OCI-LY3 (cell line): ENCODE measurements around the gene PATJ.
"Not testable (repeated sequence)": the region's sequence is repeated elsewhere in the genome, so short reads cannot be mapped to it uniquely, and the experiment has no call there.

Source experiments
- H2AFZ ChIP-seq: fragments of 200-600, 300-600 bp; shearing (Covaris generic); 2 replicates; pipeline ENCODE4 v1.6.0; 2014; ENCODE audit warnings: antibody characterized with exemption, low read depth, low read length
- H3K27ac ChIP-seq: fragments of 200-600, 300-600 bp; sonication (generic); 2 replicates; pipeline ENCODE4 v1.5.1; 2014; ENCODE audit warnings: mild to moderate bottlenecking, low read length, moderate library complexity, mixed read lengths
- H3K27me3 ChIP-seq: fragments of 200-600, 300-600 bp; sonication (generic); 2 replicates; pipeline ENCODE4 v1.6.1; 2014; ENCODE audit warnings: low read depth, low read length, mixed read lengths
- H3K36me3 ChIP-seq: fragments of 200-600, 300-600 bp; sonication (generic); replicated peaks from 2 replicates; pipeline ENCODE3; 2014; ENCODE audit warnings: low read depth, low read length, mixed read lengths
- H3K4me1 ChIP-seq: fragments of 300-600, 200-600 bp; sonication (generic); 2 replicates; pipeline ENCODE4 v1.6.1; 2014; ENCODE audit warnings: low read length, mixed read lengths
- H3K4me2 ChIP-seq: fragments of 200-600, 300-600 bp; sonication (generic); 2 replicates; pipeline ENCODE4 v1.6.1; 2014; ENCODE audit warnings: low read length, mixed read lengths
- H3K4me3 ChIP-seq: fragments of 300-600, 200-600 bp; sonication (generic); 2 replicates; pipeline ENCODE4 v1.5.1; 2014; ENCODE audit warnings: antibody characterized with exemption, mild to moderate bottlenecking, low read length, moderate library complexity
- H3K79me2 ChIP-seq: fragments of 300-600, 200-600 bp; shearing (Covaris generic); 2 replicates; pipeline ENCODE4 v1.6.1; 2014; ENCODE audit warnings: mild to moderate bottlenecking, low read length, mixed read lengths
- H3K9ac ChIP-seq: fragments of 300-600, 200-600 bp; shearing (Covaris generic); 2 replicates; pipeline ENCODE4 v1.6.0; 2014; ENCODE audit warnings: mild to moderate bottlenecking, low read length, moderate library complexity
- H3K9me3 ChIP-seq: fragments of 200-600, 300-600 bp; shearing (Covaris generic); 2 replicates; pipeline ENCODE4 v1.6.1; 2014; ENCODE audit warnings: low read length, mixed read lengths; ENCODE audit not compliant: insufficient read depth
- H4K20me1 ChIP-seq: fragments of 200-600, 300-600 bp; sonication (generic); 2 replicates; pipeline ENCODE4 v1.6.1; 2016; ENCODE audit warnings: low read length, mixed read lengths; ENCODE audit not compliant: insufficient read depth
- CTCF ChIP-seq: fragments of 200-600, 300-600 bp; sonication (generic); IDR thresholded peaks from 2 replicates; pipeline ENCODE4 v1.5.1; 2014; ENCODE audit warnings: antibody characterized with exemption, low read length, low read depth
- EZH2phosphoT487 ChIP-seq: fragments of 200-600 bp; shearing (Covaris generic); IDR thresholded peaks from 2 replicates; pipeline ENCODE4 v1.6.1; 2018; ENCODE audit warnings: antibody characterized with exemption, mixed run types, low read depth

The PATJ gene

GRCh38 chr1:61887931-61888564, 145.8 kb downstream of the PATJ start:
- Histone ChIP-seq H3K9me3 (no peaks in the 10 kb centered on the region), H3K27me3 (no peaks in the 10 kb centered on the region), H3K27ac (no peak overlapping the region), H3K4me1 (no peaks in the 10 kb centered on the region), H3K36me3 (no peaks in the 10 kb centered on the region), H4K20me1 (no peaks in the 10 kb centered on the region), H2AFZ (no peak overlapping the region), H3K79me2 (no peaks in the 10 kb centered on the region), H3K4me2 (no peak overlapping the region), H3K9ac (no peak overlapping the region), H3K4me3 (no peak overlapping the region)
- TF ChIP-seq EZH2phosphoT487 (no peak), CTCF (no peak)

- H3K27ac ChIP-seq, result no peak overlapping the region
- no peak overlapping the region for H3K4me3 ChIP-seq
- no peaks in the 10 kb centered on the region for H3K4me1 ChIP-seq
- no peak for TF ChIP-seq CTCF
- no peak for TF ChIP-seq EZH2phosphoT487
- H3K4me2 ChIP-seq, result no peak overlapping the region
- H3K27me3 ChIP-seq, result no peaks in the 10 kb centered on the region
- no peak overlapping the region for H3K9ac ChIP-seq
- no peaks in the 10 kb centered on the region for H4K20me1 ChIP-seq
- no peaks in the 10 kb centered on the region for H3K36me3 ChIP-seq
- H3K9me3 ChIP-seq, result no peaks in the 10 kb centered on the region
- H2AFZ ChIP-seq, result no peak overlapping the region
- no peaks in the 10 kb centered on the region for H3K79me2 ChIP-seq
These were observed 146.5 kb downstream of the PATJ start for GRCh38 chr1:61888808-61889207.

GRCh38 chr1:61890435-61890834, 148.2 kb downstream of the PATJ start:
- H3K9me3 ChIP-seq, H4K20me1 ChIP-seq, H3K27me3 ChIP-seq, H3K4me1 ChIP-seq, H3K4me2 ChIP-seq, H3K27ac ChIP-seq, H3K79me2 ChIP-seq, H3K36me3 ChIP-seq, H3K9ac ChIP-seq, H3K4me3 ChIP-seq, H2AFZ ChIP-seq: not testable (repeated sequence)

- H3K4me2 ChIP-seq, result no peak overlapping the region
- H3K27ac ChIP-seq, result no peak overlapping the region
- H3K9me3 ChIP-seq, result no peaks in the 10 kb centered on the region
- H2AFZ ChIP-seq, result no peak overlapping the region
- H3K4me1 ChIP-seq, result no peaks in the 10 kb centered on the region
- no peak overlapping the region for H3K9ac ChIP-seq
- no peaks in the 10 kb centered on the region for H3K36me3 ChIP-seq
- no peaks in the 10 kb centered on the region for H3K79me2 ChIP-seq
- no peak overlapping the region for H3K4me3 ChIP-seq
- TF ChIP-seq EZH2phosphoT487, result no peak
- no peaks in the 10 kb centered on the region for H4K20me1 ChIP-seq
- H3K27me3 ChIP-seq, result no peaks in the 10 kb centered on the region
These were observed 150.7 kb downstream of the PATJ start for GRCh38 chr1:61892977-61893376.

GRCh38 chr1:61894296-61894695, 152.0 kb downstream of the PATJ start:
- not testable (repeated sequence) for H3K36me3 ChIP-seq, H3K4me1 ChIP-seq, H3K27ac ChIP-seq, H3K27me3 ChIP-seq, H3K9ac ChIP-seq, H3K4me2 ChIP-seq, H3K9me3 ChIP-seq, H3K79me2 ChIP-seq, H2AFZ ChIP-seq, H4K20me1 ChIP-seq, H3K4me3 ChIP-seq
